Esophagus muscularis mucosa (tissue), 4 donors: ENCODE results near the gene IL21R. TPM values are rescaled to one million over a fixed set of nuclear protein-coding genes. Genes with fewer than 3 reads are reported as not detected.

ENCODE experiments used
- DNase-seq: peaks from one replicate; pipeline ENCODE4 v3.0.0-alpha.2; 2017; ENCODE audit errors: extremely low spot score
- H3K27ac ChIP-seq, 4 donors: fragments of 200-600 bp; sonication (generic); replicated peaks in 1 of 4; 1 replicate in 3 of 4; 2 replicates in 1 of 4; pipeline ENCODE4 v1.5.1; 2016 to 2019; ENCODE audit warnings: mild to moderate bottlenecking in 1 of 4
- H3K27me3 ChIP-seq, 4 donors: fragments of 200-600 bp; sonication (generic); one replicate each; pipeline versions ENCODE4 v1.5.1 to v1.6.0; 2016 to 2019
- H3K36me3 ChIP-seq, 4 donors: fragments of 200-600 bp; sonication (generic); one replicate each; pipeline ENCODE4 v1.5.1; 2016 to 2019
- H3K4me1 ChIP-seq, 4 donors: fragments of 200-600 bp; sonication (generic); one replicate each; pipeline ENCODE4 v1.5.1; 2016 to 2019
- H3K4me3 ChIP-seq, 4 donors: fragments of 200-600 bp; sonication (generic); 1 replicate in 2 of 4; 2 replicates in 2 of 4; pipeline ENCODE4 v1.5.1; 2016 to 2019; ENCODE audit warnings: mild to moderate bottlenecking in 4 of 4, moderate library complexity in 1 of 4
- H3K9me3 ChIP-seq, 4 donors: fragments of 200-600 bp; sonication (generic); 1 replicate in 3 of 4; 2 replicates in 1 of 4; pipeline ENCODE4 v1.5.1; 2016 to 2019
- CTCF ChIP-seq, 3 experiments: fragments of 200-600 bp in 2 of 3; fragments of 450-650 bp in 1 of 3; sonication (generic) in 2 of 3; IDR thresholded peaks; one replicate each; pipeline ENCODE4 v1.5.1; 2017 to 2019; ENCODE audit warnings: antibody characterized with exemption in 3 of 3, mild to moderate bottlenecking in 2 of 3, moderate library complexity in 1 of 3
- EP300 ChIP-seq: sonication (generic); formaldehyde crosslinking; IDR thresholded peaks from one replicate; pipeline ENCODE4 v1.6.1; 2017; ENCODE audit warnings: antibody characterized with exemption
- POLR2A ChIP-seq: fragments of 450-650 bp; IDR thresholded peaks from one replicate; pipeline ENCODE4 v1.6.1; 2017; ENCODE audit warnings: antibody characterized with exemption, moderate library complexity, mild to moderate bottlenecking, low read depth
- POLR2AphosphoS5 ChIP-seq, 2 donors: sonication (generic); formaldehyde crosslinking; IDR thresholded peaks; one replicate each; pipeline ENCODE4 v1.6.1; 2017; ENCODE audit warnings: antibody characterized with exemption in 2 of 2
- WGBS: methylation state at CpG from one replicate; pipeline ENCODE4 v1.1.5; 2018; 5-methylcytosine and 5-hydroxymethylcytosine counted together
- intact Hi-C: fragments of 100-400 bp; cut with DNase I; formaldehyde crosslinking; loops from one replicate; pipeline ENCODE4 v1.15.1; 2023
- total RNA-seq, 4 donors: library from RNA; depleted of rRNA; stranded (reverse); fragments of >200 nt; gene quantifications; one replicate each; pipeline versions ENCODE4 v1.1.0 to v1.2.1, GENCODE V29; 2016

The IL21R gene
- total RNA-seq, 4 donors from 2014 or later: under 0.01 to 0.50 (median 0.17) TPM; not detected in 1

GRCh38 chr16:27398894-27399853, 2.8 kb upstream of the IL21R start:
- Histone ChIP-seq H3K4me3 (no peak overlapping the region), H3K4me1 (peaks cover 6 to 22% (median 14%) of the 10 kb centered on the region in 4 donors), H3K36me3 (no peaks in the 10 kb centered on the region), H3K9me3 (peaks cover 0 to 15% (median 10%) of the 10 kb centered on the region in 4 donors), H3K27ac (no peak overlapping the region), H3K27me3 (peaks cover 0 to 19% (median 0%) of the 10 kb centered on the region in 4 donors)
- DNase-seq: peak; percentile 72
- TF ChIP-seq POLR2A (no peak), CTCF (IDR thresholded peaks at IDR 0.05) (no peak), POLR2AphosphoS5 (IDR thresholded peaks at IDR 0.05) (no peak), EP300 (no peak)
- intact Hi-C loops: no loop called here
- whole genome bisulfite sequencing: 83% methylated on average over 8 of the region's 8 CpGs

- Histone ChIP-seq H3K9me3 (peaks cover 0 to 13% (median 7%) of the 10 kb centered on the region in 4 donors), H3K27ac (no peak overlapping the region), H3K4me3 (no peak overlapping the region), H3K4me1 (peaks cover 6 to 22% (median 14%) of the 10 kb centered on the region in 4 donors), H3K27me3 (peaks cover 0 to 27% (median 0%) of the 10 kb centered on the region in 4 donors), H3K36me3 (no peaks in the 10 kb centered on the region)
- intact Hi-C loops: no loop called here
- TF ChIP-seq EP300: no peak
- WGBS: 97% methylated on average over 2 of the region's 2 CpGs
- no peak for DNase-seq
Observed at GRCh38 chr16:27399969-27400368, 2.0 kb upstream of the IL21R start.

GRCh38 chr16:27400751-27401620, 988 bp upstream of the IL21R start:
- intact Hi-C loops: no loop called here
- H3K27ac ChIP-seq: no peak overlapping the region
- H3K27me3 ChIP-seq: peaks cover 0 to 37% (median 0%) of the 10 kb centered on the region in 4 donors
- H3K4me1 ChIP-seq: peaks cover 6 to 22% (median 14%) of the 10 kb centered on the region in 4 donors
- WGBS: 51% methylated on average over 11 of the region's 11 CpGs
- no peak for DNase-seq
- TF ChIP-seq POLR2A (no peak), POLR2AphosphoS5 (IDR thresholded peaks at IDR 0.05) (no peak), CTCF (IDR thresholded peaks at IDR 0.05) (no peak), EP300 (no peak)
- H3K4me3 ChIP-seq: no peak overlapping the region
- H3K9me3 ChIP-seq: peaks cover 0 to 7% (median 0%) of the 10 kb centered on the region in 4 donors
- no peaks in the 10 kb centered on the region for H3K36me3 ChIP-seq

DNA sequence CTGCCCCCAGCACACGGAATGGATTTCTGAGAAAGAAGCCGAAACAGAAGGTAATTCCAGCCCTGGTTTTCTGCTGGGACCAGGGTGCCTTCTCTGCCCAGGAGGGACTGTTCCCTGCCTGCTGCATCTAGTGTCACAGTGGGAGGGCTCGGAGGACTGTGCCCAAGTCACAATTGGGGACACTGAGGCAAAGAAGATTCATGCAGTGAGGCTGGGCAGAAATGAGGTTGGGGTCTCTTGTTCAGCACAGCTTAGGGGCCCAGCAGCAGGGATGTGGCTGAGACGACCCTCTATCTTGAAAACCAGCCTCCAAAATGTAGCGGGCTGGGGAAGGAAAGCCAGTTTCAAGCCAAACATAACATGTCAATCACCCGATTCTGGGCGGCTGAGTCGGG, 592 bp downstream of the IL21R start:
- H3K27me3 ChIP-seq: peaks cover 0 to 53% (median 0%) of the 10 kb centered on the region in 4 donors
- peak; percentile 55 for DNase-seq
- intact Hi-C loops: no loop called here
- peaks cover 6 to 22% (median 14%) of the 10 kb centered on the region in 4 donors for H3K4me1 ChIP-seq
- 56% methylated on average over 8 of the region's 8 CpGs for WGBS
- H3K9me3 ChIP-seq: no peaks in the 10 kb centered on the region
- no peak overlapping the region for H3K27ac ChIP-seq
- TF ChIP-seq CTCF (IDR thresholded peaks at IDR 0.05) (no peak), EP300 (no peak), POLR2AphosphoS5 (IDR thresholded peaks at IDR 0.05) (no peak), POLR2A (no peak)
- H3K4me3 ChIP-seq: peak overlapping the region in 2 of 4 donors; percentile 3 to 6
- H3K36me3 ChIP-seq: no peaks in the 10 kb centered on the region
